NCI-H2227 treated with DMSO at 0.1 percent for 48 hours (cell line): Measurements from ENCODE around the gene CFAP70.
"Not testable (repeated sequence)": the region's sequence is repeated elsewhere in the genome, so short reads cannot be mapped to it uniquely, and the experiment has no call there.

ENCODE experiments used
- DNase-seq: peaks from one replicate; lab custom pipeline; 2025; lab: John Stamatoyannopoulos, UW

The CFAP70 gene

GRCh38 chr10:73358331-73359279 is at the start of gene CFAP70:
Gene CFAP70 (minus strand): TSS chr10:73358864. CDS start chr10:73354796, 4,068 bp downstream.
- peak; percentile 92 for DNase-seq

DNA sequence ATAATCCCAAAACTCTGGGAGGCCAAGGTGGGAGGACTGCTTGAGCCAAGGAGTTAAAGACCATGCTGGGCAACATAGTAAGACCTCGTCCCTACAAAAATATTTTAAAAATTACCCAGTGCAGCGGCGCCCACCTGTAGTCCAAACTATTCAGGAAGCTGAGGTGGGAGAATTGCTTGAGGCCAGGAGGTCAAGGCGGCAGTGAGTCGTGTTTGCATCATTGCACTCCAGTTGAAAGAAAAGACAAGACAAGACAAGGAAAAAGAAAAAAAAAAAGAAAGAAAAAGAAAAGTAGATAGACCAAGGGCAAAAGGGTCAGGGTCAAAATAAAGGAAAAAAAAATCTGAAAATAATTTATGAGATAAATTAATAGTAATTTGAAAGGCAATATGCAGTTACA is 49.4 kb upstream of the CFAP70 start:
- DNase-seq: no peak

- no peak for DNase-seq
These were observed 48.8 kb upstream of the CFAP70 start for GRCh38 chr10:73407495-73407894.

- no peak for DNase-seq
These were observed 48.2 kb upstream of the CFAP70 start for GRCh38 chr10:73406846-73407245.

- no peak for DNase-seq
These were observed 46.9 kb upstream of the CFAP70 start for GRCh38 chr10:73405556-73405955.

DNA sequence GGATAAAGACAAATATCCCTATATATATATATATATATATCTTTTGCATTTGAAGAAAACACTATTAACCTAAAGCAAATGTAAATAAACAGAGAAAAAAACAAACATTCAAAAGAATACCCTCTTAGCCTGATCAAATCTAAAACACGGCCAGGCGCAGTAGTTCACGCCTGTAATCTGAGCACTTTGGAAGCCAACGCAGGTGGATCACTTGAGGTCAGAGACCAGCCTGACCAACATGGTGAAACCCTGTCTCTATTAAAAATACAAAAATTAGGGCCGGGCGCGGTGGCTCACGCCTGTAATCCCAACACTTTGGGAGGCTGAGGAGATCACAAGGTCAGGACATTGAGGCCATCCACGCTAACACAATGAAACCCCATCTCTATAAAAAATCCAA is 46.0 kb upstream of the CFAP70 start:
- no peak for DNase-seq

GRCh38 chr10:73401636-73402035 is 43.0 kb upstream of the CFAP70 start:
- DNase-seq: no peak

GRCh38 chr10:73399063-73399462 is 40.4 kb upstream of the CFAP70 start:
- no peak for DNase-seq

DNA sequence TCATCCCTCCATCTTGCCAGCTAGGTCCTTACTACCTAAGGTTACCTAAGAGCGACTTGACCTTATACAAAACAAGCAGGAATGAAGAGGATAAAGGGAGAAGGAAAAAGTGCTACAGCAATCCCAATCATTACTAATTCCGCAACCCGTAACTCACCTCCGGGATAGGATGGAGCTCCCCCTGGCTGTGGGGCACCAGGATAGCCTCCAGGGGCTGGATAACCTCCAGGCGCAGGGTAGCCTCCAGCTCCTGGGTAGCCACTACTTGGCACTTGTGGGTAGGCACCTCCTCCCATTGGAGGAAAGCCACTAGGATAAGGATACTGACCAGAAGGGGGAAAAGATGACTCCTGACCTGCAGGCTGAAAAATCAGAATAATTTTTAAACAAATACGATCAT is 39.4 kb upstream of the CFAP70 start:
- DNase-seq: no peak

DNA sequence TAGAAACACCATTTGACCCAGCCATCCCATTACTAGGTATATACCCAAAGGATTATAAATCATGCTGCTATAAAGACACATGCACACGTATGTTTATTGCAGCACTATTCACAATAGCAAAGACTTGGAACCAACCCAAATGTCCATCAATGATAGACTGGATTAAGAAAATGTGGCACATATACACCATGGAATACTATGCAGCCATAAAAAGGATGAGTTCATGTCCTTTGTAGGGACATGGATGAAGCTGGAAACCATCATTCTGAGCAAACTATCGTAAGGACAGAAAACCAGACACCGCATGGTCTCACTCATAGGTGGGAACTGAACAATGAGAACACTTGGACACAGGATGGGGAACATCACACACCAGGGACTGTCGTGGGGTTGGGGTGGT is 35.7 kb upstream of the CFAP70 start:
- not testable (repeated sequence) for DNase-seq

DNA sequence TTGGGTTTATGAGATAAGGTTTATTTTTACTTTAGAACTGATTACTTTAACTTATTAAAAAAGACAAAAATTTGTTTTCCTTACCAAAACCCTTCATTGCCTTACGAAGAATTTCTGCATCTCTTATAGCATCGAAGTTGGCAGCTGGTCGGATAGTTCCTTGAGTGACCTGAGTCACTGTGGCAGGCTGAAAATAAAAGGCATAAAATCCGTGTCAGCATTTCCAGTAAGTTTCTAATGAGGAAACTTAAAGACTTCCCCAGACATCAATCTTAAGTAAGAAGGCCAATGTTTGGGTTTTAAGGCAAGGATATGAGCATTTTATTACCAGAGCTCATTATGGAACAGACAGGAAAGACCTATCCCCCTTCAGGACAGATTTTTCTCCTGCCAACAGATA is 29.6 kb upstream of the CFAP70 start:
- DNase-seq: no peak

DNA sequence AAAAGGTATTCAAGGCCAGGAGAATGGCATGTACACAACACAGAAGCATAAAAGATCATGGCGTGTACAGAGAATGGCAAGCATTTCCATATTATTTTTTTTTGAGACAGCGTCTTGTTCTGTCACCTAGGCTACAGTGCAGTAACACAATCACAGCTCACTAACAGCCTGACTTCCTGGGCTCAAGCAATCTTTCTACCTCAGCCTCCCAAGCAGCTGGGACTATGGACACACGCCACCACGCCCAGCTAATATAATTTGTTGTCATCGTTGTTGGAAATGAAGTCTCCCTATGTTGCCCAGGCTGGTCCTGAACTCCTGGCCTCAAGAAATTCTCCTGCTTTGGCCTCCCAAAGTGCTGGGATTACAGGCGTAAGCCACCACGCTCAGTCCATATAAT is 27.9 kb upstream of the CFAP70 start:
- no peak for DNase-seq

DNA sequence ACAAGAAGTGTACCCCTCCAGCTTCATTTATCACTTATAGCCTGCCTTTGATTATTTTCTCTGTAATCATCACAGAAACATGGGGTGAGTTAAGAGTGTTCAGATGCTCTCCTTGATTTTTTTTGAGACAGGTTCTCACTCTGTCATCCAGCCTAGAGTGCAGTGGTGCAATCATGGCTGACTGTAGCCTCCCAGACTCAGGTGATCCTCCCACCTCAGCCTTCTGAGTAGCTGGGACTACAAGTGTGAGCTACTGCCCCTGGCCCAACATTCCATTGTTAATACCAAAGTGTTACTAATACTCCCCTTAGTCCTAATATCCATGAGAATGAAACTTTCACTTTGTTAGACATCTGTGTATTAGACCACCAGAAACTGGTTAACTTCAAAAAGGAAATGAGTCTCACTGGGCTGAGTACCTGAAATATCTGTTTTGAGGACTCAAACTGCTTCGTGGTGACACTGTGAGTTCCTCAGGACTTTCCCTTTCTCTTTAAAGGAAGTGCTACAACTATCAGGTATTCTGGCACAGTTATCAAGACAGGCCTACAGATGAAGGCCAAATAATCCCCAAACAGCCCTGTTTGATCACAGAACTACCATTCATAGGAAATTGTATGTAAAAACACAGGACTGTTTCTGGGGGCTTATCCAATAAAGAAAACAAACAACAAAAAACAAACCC is 20.5 kb upstream of the CFAP70 start:
- DNase-seq: no peak

DNA sequence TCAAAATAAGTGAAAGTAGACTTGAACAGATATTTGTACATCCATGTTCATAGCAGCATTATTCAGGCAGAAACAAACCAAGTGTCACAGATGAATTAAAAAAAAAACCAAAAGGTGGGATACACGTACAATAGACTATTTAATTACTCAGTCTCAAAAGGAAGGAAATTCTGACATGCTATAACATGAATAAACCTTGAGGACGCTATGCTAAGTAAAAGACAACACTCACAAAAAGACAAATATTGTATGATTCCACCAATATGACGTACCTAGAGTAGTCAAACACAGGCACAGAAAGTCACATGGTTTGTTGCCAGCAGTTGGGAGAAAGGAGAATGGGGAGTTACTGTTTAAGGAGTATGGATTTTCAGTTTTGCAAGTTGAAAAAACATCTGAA is 18.0 kb upstream of the CFAP70 start:
- no peak for DNase-seq

DNA sequence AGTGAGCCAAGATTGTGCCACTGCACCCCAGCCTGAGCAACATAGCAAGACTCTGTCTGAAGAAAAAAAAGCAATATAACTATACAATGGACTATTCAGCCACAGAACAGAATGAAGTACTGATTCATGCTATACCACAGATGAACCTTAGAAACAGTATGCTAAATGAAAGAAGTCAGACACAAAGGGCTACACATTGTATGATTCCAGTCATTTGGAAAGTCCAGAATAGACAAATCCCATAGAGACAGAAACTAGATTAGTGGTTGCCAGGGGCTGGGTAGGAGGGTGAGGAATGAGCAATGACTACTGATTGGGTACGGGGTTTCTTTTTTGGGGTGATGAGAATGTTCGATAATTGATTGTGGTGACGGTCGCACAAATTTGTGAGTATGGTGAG is 9.6 kb upstream of the CFAP70 start:
- DNase-seq: no peak

GRCh38 chr10:73366381-73367298 is 8.0 kb upstream of the CFAP70 start:
- no peak for DNase-seq

GRCh38 chr10:73364964-73365363 is 6.3 kb upstream of the CFAP70 start:
- DNase-seq: no peak

GRCh38 chr10:73359492-73359891 is 828 bp upstream of the CFAP70 start:
- peak; percentile 16 for DNase-seq

GRCh38 chr10:73357821-73358220 is 843 bp downstream of the CFAP70 start:
- DNase-seq: no peak

GRCh38 chr10:73357166-73357565 is 1.5 kb downstream of the CFAP70 start:
- DNase-seq: no peak

GRCh38 chr10:73344269-73344668 is 14.4 kb downstream of the CFAP70 start:
- DNase-seq: no peak

GRCh38 chr10:73340121-73340520 is 18.5 kb downstream of the CFAP70 start:
- no peak for DNase-seq
